WERI-Rb-1 (cell line): Measurements from ENCODE around the gene DAB1.

Experiments used
- DNase-seq: peaks from one replicate; pipeline ENCODE4 v3.0.0-alpha.2; 2020
- H3K27ac ChIP-seq: fragments of 250-450 bp; sonication (Bioruptor Pico); 2 replicates; pipeline ENCODE4 v1.5.1; 2020; ENCODE audit warnings: mild to moderate bottlenecking, moderate library complexity
- H3K27me3 ChIP-seq: fragments of 250-450 bp; sonication (Bioruptor Pico); 2 replicates; pipeline ENCODE4 v1.5.1; 2021; ENCODE audit warnings: mild to moderate bottlenecking, low read depth, moderate library complexity; ENCODE audit not compliant: insufficient read depth, severe bottlenecking
- H3K36me3 ChIP-seq: fragments of 250-450 bp; sonication (Bioruptor Pico); 2 replicates; pipeline ENCODE4 v1.5.1; 2020; ENCODE audit warnings: mild to moderate bottlenecking, moderate library complexity
- H3K4me3 ChIP-seq: 2 replicates; pipeline ENCODE4 v1.5.1; 2011; ENCODE audit warnings: low read depth, mild to moderate bottlenecking, control low read depth, low read length
- H3K9me3 ChIP-seq: fragments of 250-450 bp; sonication (Bioruptor Pico); 2 replicates; pipeline ENCODE4 v1.5.1; 2021; ENCODE audit warnings: mild to moderate bottlenecking, moderate library complexity; ENCODE audit not compliant: severe bottlenecking
- CTCF ChIP-seq: IDR thresholded peaks from 2 replicates; pipeline ENCODE4 v1.5.1; 2011; ENCODE audit warnings: low read depth, mild to moderate bottlenecking, control low read depth, inconsistent platforms, low read length

Gene DAB1

GRCh38 chr1:57106296-57106695, 317.6 kb downstream of the DAB1 start:
- no peak for TF ChIP-seq CTCF
- no peak overlapping the region for H3K27ac ChIP-seq
- H3K36me3 ChIP-seq, result no peaks in the 10 kb centered on the region
- no peak overlapping the region for H3K4me3 ChIP-seq
- no peaks in the 10 kb centered on the region for H3K9me3 ChIP-seq
- no peak for DNase-seq
- H3K27me3 ChIP-seq, result no peaks in the 10 kb centered on the region

GRCh38 chr1:57102561-57103326, 321.1 kb downstream of the DAB1 start:
- no peak for DNase-seq
- no peak for TF ChIP-seq CTCF
- Histone ChIP-seq H3K4me3 (no peak overlapping the region), H3K27me3 (no peaks in the 10 kb centered on the region), H3K9me3 (no peaks in the 10 kb centered on the region), H3K27ac (no peak overlapping the region), H3K36me3 (no peaks in the 10 kb centered on the region)

- Histone ChIP-seq H3K27me3 (no peaks in the 10 kb centered on the region), H3K36me3 (no peaks in the 10 kb centered on the region), H3K4me3 (no peak overlapping the region), H3K9me3 (no peaks in the 10 kb centered on the region), H3K27ac (no peak overlapping the region)
- no peak for TF ChIP-seq CTCF
- DNase-seq, result no peak
Observed at GRCh38 chr1:57101209-57101608, 322.7 kb downstream of the DAB1 start.

GRCh38 chr1:57094749-57095148, 329.1 kb downstream of the DAB1 start:
- Histone ChIP-seq H3K27me3 (no peaks in the 10 kb centered on the region), H3K9me3 (no peaks in the 10 kb centered on the region), H3K4me3 (no peak overlapping the region), H3K36me3 (no peaks in the 10 kb centered on the region), H3K27ac (no peak overlapping the region)
- TF ChIP-seq CTCF, result no peak
- DNase-seq, result no peak

- TF ChIP-seq CTCF, result no peak
- Histone ChIP-seq H3K9me3 (no peaks in the 10 kb centered on the region), H3K27me3 (no peaks in the 10 kb centered on the region), H3K27ac (no peak overlapping the region), H3K36me3 (no peaks in the 10 kb centered on the region), H3K4me3 (no peak overlapping the region)
- no peak for DNase-seq
Observed at GRCh38 chr1:57093122-57093521, 330.7 kb downstream of the DAB1 start.

- H3K27me3 ChIP-seq, result no peaks in the 10 kb centered on the region
- no peak for DNase-seq
- H3K4me3 ChIP-seq, result no peak overlapping the region
- H3K9me3 ChIP-seq, result no peaks in the 10 kb centered on the region
- H3K27ac ChIP-seq, result no peak overlapping the region
- H3K36me3 ChIP-seq, result no peaks in the 10 kb centered on the region
- TF ChIP-seq CTCF, result no peak
Observed at GRCh38 chr1:57091642-57092041, 332.2 kb downstream of the DAB1 start.
